ENCODE results near the gene PLEK2.

Gene PLEK2

DNA sequence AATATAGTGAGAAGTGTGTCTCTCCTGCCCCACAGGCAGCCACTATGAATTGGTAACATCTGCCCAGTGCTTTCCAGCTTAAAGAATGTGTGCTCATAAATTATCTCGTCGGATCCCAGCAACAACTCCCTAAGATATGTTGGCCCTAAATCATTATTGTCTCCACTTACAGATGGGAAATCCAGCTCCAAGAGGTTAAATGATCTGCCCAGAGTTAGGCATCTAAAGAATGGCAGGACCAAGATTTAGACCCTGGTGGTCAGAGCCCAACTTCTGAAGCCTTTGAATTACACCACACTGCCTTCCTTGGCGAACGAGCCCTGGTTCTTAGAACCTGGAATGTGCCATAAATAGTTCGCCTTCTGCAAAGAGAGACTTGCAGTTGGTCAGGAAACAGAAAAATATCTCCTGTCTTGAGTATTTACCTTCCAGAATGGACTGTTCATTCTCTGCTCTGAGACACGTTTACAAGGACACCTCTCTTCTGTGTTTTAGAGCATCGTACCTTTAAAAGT lies 20.1 kb upstream of the PLEK2 start:
- Histone ChIP-seq H3K27me3 (replicated peaks; ENCODE audit: control insufficient read depth, insufficient read depth, low read length, poor library complexity, severe bottlenecking) (no peaks in the 10 kb centered on the region), H3K4me1 (ENCODE audit: control insufficient read depth, insufficient read depth, low read length, poor library complexity, severe bottlenecking) (peaks cover 2% of the 10 kb centered on the region), H3K4me3 (ENCODE audit: insufficient read depth, low read depth, low read length, poor library complexity, severe bottlenecking) (no peak overlapping the region), H3K27ac (ENCODE audit: insufficient read depth, low read length, poor library complexity, severe bottlenecking) (no peak overlapping the region), H3K9me3 (ENCODE audit: control insufficient read depth, low read length) (no peaks in the 10 kb centered on the region), H3K36me3 (ENCODE audit: control insufficient read depth, insufficient read depth, low read length) (no peaks in the 10 kb centered on the region)
- no peak for DNase-seq

GRCh38 chr14:67429510-67430205 lies 17.7 kb upstream of the PLEK2 start:
- no peak for DNase-seq
- Histone ChIP-seq H3K27ac (ENCODE audit: insufficient read depth, low read length, poor library complexity, severe bottlenecking) (no peak overlapping the region), H3K4me3 (ENCODE audit: insufficient read depth, low read depth, low read length, poor library complexity, severe bottlenecking) (no peak overlapping the region), H3K27me3 (replicated peaks; ENCODE audit: control insufficient read depth, insufficient read depth, low read length, poor library complexity, severe bottlenecking) (peaks cover 3% of the 10 kb centered on the region), H3K9me3 (ENCODE audit: control insufficient read depth, low read length) (no peaks in the 10 kb centered on the region), H3K4me1 (ENCODE audit: control insufficient read depth, insufficient read depth, low read length, poor library complexity, severe bottlenecking) (peaks cover 3% of the 10 kb centered on the region), H3K36me3 (ENCODE audit: control insufficient read depth, insufficient read depth, low read length) (no peaks in the 10 kb centered on the region)

GRCh38 chr14:67428501-67429031 lies 16.6 kb upstream of the PLEK2 start:
- Histone ChIP-seq H3K27me3 (replicated peaks; ENCODE audit: control insufficient read depth, insufficient read depth, low read length, poor library complexity, severe bottlenecking) (peaks cover 8% of the 10 kb centered on the region), H3K4me1 (ENCODE audit: control insufficient read depth, insufficient read depth, low read length, poor library complexity, severe bottlenecking) (peaks cover 3% of the 10 kb centered on the region), H3K36me3 (ENCODE audit: control insufficient read depth, insufficient read depth, low read length) (no peaks in the 10 kb centered on the region), H3K9me3 (ENCODE audit: control insufficient read depth, low read length) (no peaks in the 10 kb centered on the region), H3K27ac (ENCODE audit: insufficient read depth, low read length, poor library complexity, severe bottlenecking) (no peak overlapping the region), H3K4me3 (ENCODE audit: insufficient read depth, low read depth, low read length, poor library complexity, severe bottlenecking) (no peak overlapping the region)
- no peak for DNase-seq

- Histone ChIP-seq H3K4me3 (ENCODE audit: insufficient read depth, low read depth, low read length, poor library complexity, severe bottlenecking) (no peak overlapping the region), H3K27me3 (replicated peaks; ENCODE audit: control insufficient read depth, insufficient read depth, low read length, poor library complexity, severe bottlenecking) (peaks cover 8% of the 10 kb centered on the region), H3K27ac (ENCODE audit: insufficient read depth, low read length, poor library complexity, severe bottlenecking) (no peak overlapping the region), H3K9me3 (ENCODE audit: control insufficient read depth, low read length) (no peaks in the 10 kb centered on the region), H3K36me3 (ENCODE audit: control insufficient read depth, insufficient read depth, low read length) (no peaks in the 10 kb centered on the region), H3K4me1 (ENCODE audit: control insufficient read depth, insufficient read depth, low read length, poor library complexity, severe bottlenecking) (peaks cover 3% of the 10 kb centered on the region)
- peak; percentile 41 to 57 (median 47) for DNase-seq
Measured at GRCh38 chr14:67426983-67427606, 15.1 kb upstream of the PLEK2 start.

- Histone ChIP-seq H3K27me3 (replicated peaks; ENCODE audit: control insufficient read depth, insufficient read depth, low read length, poor library complexity, severe bottlenecking) (peaks cover 8% of the 10 kb centered on the region), H3K27ac (ENCODE audit: insufficient read depth, low read length, poor library complexity, severe bottlenecking) (no peak overlapping the region), H3K9me3 (ENCODE audit: control insufficient read depth, low read length) (no peaks in the 10 kb centered on the region), H3K36me3 (ENCODE audit: control insufficient read depth, insufficient read depth, low read length) (no peaks in the 10 kb centered on the region), H3K4me1 (ENCODE audit: control insufficient read depth, insufficient read depth, low read length, poor library complexity, severe bottlenecking) (peaks cover 3% of the 10 kb centered on the region), H3K4me3 (ENCODE audit: insufficient read depth, low read depth, low read length, poor library complexity, severe bottlenecking) (no peak overlapping the region)
- DNase-seq: no peak
Measured at GRCh38 chr14:67426161-67426560, 14.2 kb upstream of the PLEK2 start.

- H3K9me3 ChIP-seq (ENCODE audit: control insufficient read depth, low read length): no peaks in the 10 kb centered on the region
- no peak for DNase-seq
- H3K4me1 ChIP-seq (ENCODE audit: control insufficient read depth, insufficient read depth, low read length, poor library complexity, severe bottlenecking): peaks cover 3% of the 10 kb centered on the region
- no peak overlapping the region for H3K27ac ChIP-seq (ENCODE audit: insufficient read depth, low read length, poor library complexity, severe bottlenecking)
- no peaks in the 10 kb centered on the region for H3K36me3 ChIP-seq (ENCODE audit: control insufficient read depth, insufficient read depth, low read length)
- H3K4me3 ChIP-seq (ENCODE audit: insufficient read depth, low read depth, low read length, poor library complexity, severe bottlenecking): no peak overlapping the region
- peaks cover 8% of the 10 kb centered on the region for H3K27me3 ChIP-seq (replicated peaks; ENCODE audit: control insufficient read depth, insufficient read depth, low read length, poor library complexity, severe bottlenecking)
Measured at GRCh38 chr14:67425608-67426007, 13.6 kb upstream of the PLEK2 start.

GRCh38 chr14:67424539-67424938 lies 12.6 kb upstream of the PLEK2 start:
- no peak overlapping the region for H3K4me3 ChIP-seq (ENCODE audit: insufficient read depth, low read depth, low read length, poor library complexity, severe bottlenecking)
- H3K27ac ChIP-seq (ENCODE audit: insufficient read depth, low read length, poor library complexity, severe bottlenecking): no peak overlapping the region
- no peaks in the 10 kb centered on the region for H3K9me3 ChIP-seq (ENCODE audit: control insufficient read depth, low read length)
- H3K27me3 ChIP-seq (replicated peaks; ENCODE audit: control insufficient read depth, insufficient read depth, low read length, poor library complexity, severe bottlenecking): peaks cover 8% of the 10 kb centered on the region
- DNase-seq: no peak
- peaks cover 3% of the 10 kb centered on the region for H3K4me1 ChIP-seq (ENCODE audit: control insufficient read depth, insufficient read depth, low read length, poor library complexity, severe bottlenecking)
- no peaks in the 10 kb centered on the region for H3K36me3 ChIP-seq (ENCODE audit: control insufficient read depth, insufficient read depth, low read length)

DNA sequence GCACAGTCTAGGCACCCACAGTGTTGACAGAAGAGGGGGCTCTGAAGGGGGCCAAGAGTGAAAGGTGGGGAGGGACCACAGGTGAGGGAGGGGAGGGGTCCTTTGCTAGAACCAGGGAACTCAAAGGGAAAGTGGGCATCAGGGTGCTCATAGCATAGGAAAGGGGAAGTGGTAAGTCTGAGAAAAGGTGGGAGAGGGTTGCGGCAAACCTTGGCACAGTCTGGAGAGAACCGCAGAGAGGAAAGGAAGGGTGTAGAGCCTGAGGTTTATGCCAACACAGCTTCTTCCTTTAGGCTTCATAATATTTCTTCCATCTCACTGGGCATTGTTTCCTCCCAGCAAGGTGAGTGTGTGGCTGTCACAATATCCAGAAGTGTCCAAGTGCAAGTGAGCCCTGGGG lies 11.5 kb upstream of the PLEK2 start:
- H3K36me3 ChIP-seq (ENCODE audit: control insufficient read depth, insufficient read depth, low read length): no peaks in the 10 kb centered on the region
- H3K9me3 ChIP-seq (ENCODE audit: control insufficient read depth, low read length): no peaks in the 10 kb centered on the region
- no peak overlapping the region for H3K27ac ChIP-seq (ENCODE audit: insufficient read depth, low read length, poor library complexity, severe bottlenecking)
- peaks cover 8% of the 10 kb centered on the region for H3K27me3 ChIP-seq (replicated peaks; ENCODE audit: control insufficient read depth, insufficient read depth, low read length, poor library complexity, severe bottlenecking)
- no peak overlapping the region for H3K4me3 ChIP-seq (ENCODE audit: insufficient read depth, low read depth, low read length, poor library complexity, severe bottlenecking)
- no peak for DNase-seq
- H3K4me1 ChIP-seq (ENCODE audit: control insufficient read depth, insufficient read depth, low read length, poor library complexity, severe bottlenecking): peaks cover 3% of the 10 kb centered on the region

DNA sequence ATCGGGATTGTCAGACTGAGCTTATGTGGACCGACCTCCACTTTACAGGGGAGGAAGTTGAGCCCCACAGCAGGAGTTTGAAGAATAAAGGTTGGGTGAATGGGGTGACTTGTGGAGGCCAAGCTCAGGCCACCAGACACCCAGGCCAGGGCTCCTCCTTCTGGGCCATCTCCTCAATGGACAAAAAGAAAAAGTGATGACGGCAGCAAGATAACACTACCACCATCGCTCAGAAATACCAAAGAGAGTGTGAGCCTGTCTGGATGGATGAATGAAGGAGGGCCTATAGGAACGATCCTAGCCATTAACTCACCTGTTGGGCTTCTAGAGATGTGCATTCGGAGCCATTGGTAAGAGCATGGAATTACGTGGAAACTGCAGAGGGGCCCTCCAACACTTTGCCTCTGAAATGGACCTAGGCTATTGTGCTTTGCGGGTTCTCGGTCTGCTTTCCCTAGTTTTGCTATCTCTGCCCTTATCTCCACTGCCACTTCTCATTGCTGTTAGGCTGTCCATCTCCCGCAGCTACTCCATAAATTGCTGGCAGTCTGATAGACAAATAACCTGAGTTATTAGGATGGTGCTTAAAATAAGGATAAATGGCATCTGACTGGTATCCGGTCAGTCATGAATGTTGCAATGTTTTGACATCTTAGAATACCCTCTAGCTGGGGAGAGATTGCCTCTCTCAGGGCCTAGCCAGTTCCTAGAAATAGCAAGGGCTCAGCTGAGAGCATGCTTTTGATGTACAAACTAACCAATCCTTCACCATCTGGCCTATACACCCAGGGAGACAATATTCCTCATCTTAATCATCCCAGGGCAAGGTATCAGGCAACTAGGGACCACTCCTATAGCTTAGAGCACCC lies 9.6 kb upstream of the PLEK2 start:
- DNase-seq: no peak
- H3K4me3 ChIP-seq (ENCODE audit: insufficient read depth, low read depth, low read length, poor library complexity, severe bottlenecking): no peak overlapping the region

More for the DNA sequence above, 9.6 kb upstream of the PLEK2 start:
- H3K27ac ChIP-seq (ENCODE audit: insufficient read depth, low read length, poor library complexity, severe bottlenecking): no peak overlapping the region
- no peaks in the 10 kb centered on the region for H3K4me1 ChIP-seq (ENCODE audit: control insufficient read depth, insufficient read depth, low read length, poor library complexity, severe bottlenecking)
- H3K9me3 ChIP-seq (ENCODE audit: control insufficient read depth, low read length): no peaks in the 10 kb centered on the region
- H3K36me3 ChIP-seq (ENCODE audit: control insufficient read depth, insufficient read depth, low read length): no peaks in the 10 kb centered on the region
- peaks cover 5% of the 10 kb centered on the region for H3K27me3 ChIP-seq (replicated peaks; ENCODE audit: control insufficient read depth, insufficient read depth, low read length, poor library complexity, severe bottlenecking)

Measured in effector memory CD4-positive, alpha-beta T cell (primary cell).